Cardiac fibroblast (primary cell): ENCODE measurements around the gene PAPLN.

Experiments
- DNase-seq, 2 donors: peaks; one replicate each; pipeline versions ENCODE4 v3.0.0 to v3.0.0-alpha.2; 2010; ENCODE audit warnings: low read depth in 2 of 2
- H3K4me3 ChIP-seq, 2 donors: replicated peaks in 1 of 2; 1 replicate in 1 of 2; 2 replicates in 1 of 2; pipeline ENCODE4 v1.5.1; 2011; ENCODE audit warnings: low read depth in 2 of 2, low read length in 2 of 2, mild to moderate bottlenecking in 2 of 2, moderate library complexity in 1 of 2
- CTCF ChIP-seq: IDR thresholded peaks from one replicate; pipeline ENCODE4 v1.5.1; 2011; ENCODE audit warnings: low read depth, mild to moderate bottlenecking, low read length, inconsistent platforms

The PAPLN gene

GRCh38 chr14:73207615-73208014 lies 29.7 kb upstream of the PAPLN start:
- no peak for DNase-seq
- H3K4me3 ChIP-seq, result no peak overlapping the region
- TF ChIP-seq CTCF, result no peak

GRCh38 chr14:73208390-73208789 lies 28.9 kb upstream of the PAPLN start:
- no peak overlapping the region for H3K4me3 ChIP-seq
- TF ChIP-seq CTCF, result no peak
- no peak for DNase-seq

- TF ChIP-seq CTCF, result no peak
- DNase-seq, result no peak
- no peak overlapping the region for H3K4me3 ChIP-seq
These were observed 28.5 kb upstream of the PAPLN start for GRCh38 chr14:73208846-73209245.

GRCh38 chr14:73209953-73210352 lies 27.4 kb upstream of the PAPLN start:
- no peak overlapping the region for H3K4me3 ChIP-seq
- peak; percentile 70 to 79 for DNase-seq
- no peak for TF ChIP-seq CTCF

- TF ChIP-seq CTCF, result no peak
- no peak overlapping the region for H3K4me3 ChIP-seq
- DNase-seq, result no peak
These were observed 25.9 kb upstream of the PAPLN start for GRCh38 chr14:73211251-73212040.

- H3K4me3 ChIP-seq, result no peak overlapping the region
- TF ChIP-seq CTCF, result no peak
- no peak for DNase-seq
These were observed 21.3 kb upstream of the PAPLN start for GRCh38 chr14:73216030-73216429.

- H3K4me3 ChIP-seq, result no peak overlapping the region
- TF ChIP-seq CTCF, result no peak
- DNase-seq, result no peak
These were observed 19.9 kb upstream of the PAPLN start for GRCh38 chr14:73217411-73217810.
